ENCODE results near the gene CRELD1.

DNA sequence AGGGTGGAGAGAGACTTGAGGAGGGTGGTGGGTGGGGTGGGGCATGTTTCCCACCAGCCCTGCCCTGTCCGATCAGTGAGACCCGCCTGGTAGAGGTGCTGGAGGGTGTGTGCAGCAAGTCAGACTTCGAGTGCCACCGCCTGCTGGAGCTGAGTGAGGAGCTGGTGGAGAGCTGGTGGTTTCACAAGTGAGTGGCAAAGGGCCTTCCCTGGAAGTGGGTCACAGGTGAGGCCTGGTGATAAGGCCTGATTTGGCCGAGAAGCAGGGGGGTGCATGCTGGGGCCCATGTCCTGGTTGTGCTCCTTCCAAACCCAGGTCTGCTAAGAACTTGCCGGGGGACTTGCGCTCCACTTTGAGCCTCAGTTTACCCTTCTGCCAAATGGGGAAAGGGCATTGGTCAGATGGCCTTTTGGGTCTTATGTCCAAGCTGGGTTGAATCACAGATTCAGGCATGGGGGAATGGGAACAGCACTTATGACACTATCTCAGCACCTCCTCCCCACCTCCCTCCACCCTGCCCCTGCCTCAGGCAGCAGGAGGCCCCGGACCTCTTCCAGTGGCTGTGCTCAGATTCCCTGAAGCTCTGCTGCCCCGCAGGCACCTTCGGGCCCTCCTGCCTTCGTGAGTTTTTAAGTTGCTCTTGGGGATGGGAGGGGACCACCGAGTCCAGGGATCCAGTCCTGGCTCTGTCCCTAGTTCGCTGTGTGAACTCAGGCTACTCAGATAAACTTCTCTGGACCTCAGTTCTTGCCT, 4.0 kb downstream of the CRELD1 start:
- TF ChIP-seq POLR2A (IDR thresholded peaks at IDR 0.05), result no peak
- TF ChIP-seq, protein P1, sequence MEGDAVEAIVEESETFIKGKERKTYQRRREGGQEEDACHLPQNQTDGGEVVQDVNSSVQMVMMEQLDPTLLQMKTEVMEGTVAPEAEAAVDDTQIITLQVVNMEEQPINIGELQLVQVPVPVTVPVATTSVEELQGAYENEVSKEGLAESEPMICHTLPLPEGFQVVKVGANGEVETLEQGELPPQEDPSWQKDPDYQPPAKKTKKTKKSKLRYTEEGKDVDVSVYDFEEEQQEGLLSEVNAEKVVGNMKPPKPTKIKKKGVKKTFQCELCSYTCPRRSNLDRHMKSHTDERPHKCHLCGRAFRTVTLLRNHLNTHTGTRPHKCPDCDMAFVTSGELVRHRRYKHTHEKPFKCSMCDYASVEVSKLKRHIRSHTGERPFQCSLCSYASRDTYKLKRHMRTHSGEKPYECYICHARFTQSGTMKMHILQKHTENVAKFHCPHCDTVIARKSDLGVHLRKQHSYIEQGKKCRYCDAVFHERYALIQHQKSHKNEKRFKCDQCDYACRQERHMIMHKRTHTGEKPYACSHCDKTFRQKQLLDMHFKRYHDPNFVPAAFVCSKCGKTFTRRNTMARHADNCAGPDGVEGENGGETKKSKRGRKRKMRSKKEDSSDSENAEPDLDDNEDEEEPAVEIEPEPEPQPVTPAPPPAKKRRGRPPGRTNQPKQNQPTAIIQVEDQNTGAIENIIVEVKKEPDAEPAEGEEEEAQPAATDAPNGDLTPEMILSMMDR (IDR thresholded peaks at IDR 0.05), result no peak

Data from esophagus squamous epithelium (tissue), 4 donors.